ENCODE data around the gene UPF3B.

GRCh38 chrX:119817130-119817690 is 35.6 kb downstream of the UPF3B start:
- TF ChIP-seq, protein P1, sequence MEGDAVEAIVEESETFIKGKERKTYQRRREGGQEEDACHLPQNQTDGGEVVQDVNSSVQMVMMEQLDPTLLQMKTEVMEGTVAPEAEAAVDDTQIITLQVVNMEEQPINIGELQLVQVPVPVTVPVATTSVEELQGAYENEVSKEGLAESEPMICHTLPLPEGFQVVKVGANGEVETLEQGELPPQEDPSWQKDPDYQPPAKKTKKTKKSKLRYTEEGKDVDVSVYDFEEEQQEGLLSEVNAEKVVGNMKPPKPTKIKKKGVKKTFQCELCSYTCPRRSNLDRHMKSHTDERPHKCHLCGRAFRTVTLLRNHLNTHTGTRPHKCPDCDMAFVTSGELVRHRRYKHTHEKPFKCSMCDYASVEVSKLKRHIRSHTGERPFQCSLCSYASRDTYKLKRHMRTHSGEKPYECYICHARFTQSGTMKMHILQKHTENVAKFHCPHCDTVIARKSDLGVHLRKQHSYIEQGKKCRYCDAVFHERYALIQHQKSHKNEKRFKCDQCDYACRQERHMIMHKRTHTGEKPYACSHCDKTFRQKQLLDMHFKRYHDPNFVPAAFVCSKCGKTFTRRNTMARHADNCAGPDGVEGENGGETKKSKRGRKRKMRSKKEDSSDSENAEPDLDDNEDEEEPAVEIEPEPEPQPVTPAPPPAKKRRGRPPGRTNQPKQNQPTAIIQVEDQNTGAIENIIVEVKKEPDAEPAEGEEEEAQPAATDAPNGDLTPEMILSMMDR (IDR thresholded peaks at IDR 0.05), result no peak
- TF ChIP-seq POLR2AphosphoS5 (IDR thresholded peaks at IDR 0.05) (no peak), POLR2A (IDR thresholded peaks at IDR 0.05) (no peak)

All from sigmoid colon (tissue), 4 donors.